Measurements from ENCODE around the gene ZNF839. TPM values are rescaled to one million over a fixed set of nuclear protein-coding genes. Genes with fewer than 3 reads are reported as not detected.

Gene ZNF839
- total and polyA plus RNA-seq, 12 donors = 3.8 to 13.4 (median 8.4) TPM

- Histone ChIP-seq H3K4me1 (peaks cover 0 to 14% (median 0%) of the 10 kb centered on the region in 9 donors), H3K9me3 (no peaks in the 10 kb centered on the region), H3K27me3 (no peaks in the 10 kb centered on the region), H3K4me3 (no peak overlapping the region), H3K36me3 (peaks cover 0 to 34% (median 2%) of the 10 kb centered on the region in 9 donors), H3K27ac (peak overlapping the region in 1 of 10 donors; percentile 29)
- intact Hi-C loops (cut with DNase I) = no loop called here
- DNase-seq (no peak), ATAC-seq (peak in 5 of 8 donors; percentile 41 to 77 (median 47))
- WGBS, 2 donors = 38 to 41% methylated on average over 7 of the region's 7 CpGs
- TF ChIP-seq CTCF (IDR thresholded peaks at IDR 0.05) = no peak
Measured at GRCh38 chr14:102277874-102278630, 41.5 kb upstream of the ZNF839 start.

- WGBS, 2 donors = 72 to 76% methylated on average over 6 of the region's 6 CpGs
- H3K27me3 ChIP-seq = no peaks in the 10 kb centered on the region
- intact Hi-C loops (cut with DNase I) = no loop called here
- peaks cover 0 to 18% (median 0%) of the 10 kb centered on the region in 9 donors for H3K4me1 ChIP-seq
- H3K27ac ChIP-seq = no peak overlapping the region
- DNase-seq (no peak), ATAC-seq (no peak)
- no peak for TF ChIP-seq CTCF (IDR thresholded peaks at IDR 0.05)
- no peaks in the 10 kb centered on the region for H3K9me3 ChIP-seq
- H3K36me3 ChIP-seq = peaks cover 0 to 34% (median 2%) of the 10 kb centered on the region in 9 donors
- H3K4me3 ChIP-seq = no peak overlapping the region
Measured at GRCh38 chr14:102278631-102278935, 41.0 kb upstream of the ZNF839 start.

GRCh38 chr14:102279282-102279681 lies 40.3 kb upstream of the ZNF839 start:
- H3K27me3 ChIP-seq = no peaks in the 10 kb centered on the region
- no peaks in the 10 kb centered on the region for H3K9me3 ChIP-seq
- TF ChIP-seq CTCF (IDR thresholded peaks at IDR 0.05) = no peak
- DNase-seq (no peak), ATAC-seq (no peak)
- no peak overlapping the region for H3K27ac ChIP-seq
- peaks cover 0 to 34% (median 2%) of the 10 kb centered on the region in 9 donors for H3K36me3 ChIP-seq
- H3K4me1 ChIP-seq = peaks cover 0 to 23% (median 4%) of the 10 kb centered on the region in 9 donors
- 83 to 85% methylated on average over 3 of the region's 3 CpGs for WGBS, 2 donors
- intact Hi-C loops (cut with DNase I) = no loop called here
- H3K4me3 ChIP-seq = no peak overlapping the region

- WGBS, 2 donors = 76 to 80% methylated on average over 8 of the region's 8 CpGs
- no peak for DNase-seq
- Histone ChIP-seq H3K36me3 (peaks cover 0 to 34% (median 2%) of the 10 kb centered on the region in 9 donors), H3K4me3 (no peak overlapping the region), H3K9me3 (no peaks in the 10 kb centered on the region), H3K27ac (no peak overlapping the region), H3K27me3 (no peaks in the 10 kb centered on the region), H3K4me1 (peaks cover 0 to 23% (median 4%) of the 10 kb centered on the region in 9 donors)
- no peak for TF ChIP-seq CTCF (IDR thresholded peaks at IDR 0.05)
- intact Hi-C loops (cut with DNase I) = no loop called here
- no peak for ATAC-seq
Measured at GRCh38 chr14:102279688-102280348, 39.7 kb upstream of the ZNF839 start.

Data from heart right ventricle (tissue), 16 donors.